Neural crest cell (in vitro differentiated cells): ENCODE measurements around the gene RFC2. TPM values are rescaled to one million over a fixed set of nuclear protein-coding genes. Genes with fewer than 3 reads are reported as not detected.

Source experiments
- DNase-seq: peaks from one replicate; pipeline ENCODE4 v3.0.0; 2021; ENCODE audit warnings: low read depth, mixed read lengths, low spot score
- H3K27ac Mint-ChIP-seq: one replicate; pipeline ENCODE4 v1.8.0; 2021; ENCODE audit warnings: mild to moderate bottlenecking, mixed read lengths; ENCODE audit not compliant: unreplicated experiment
- H3K27me3 Mint-ChIP-seq: 2 replicates; pipeline ENCODE4 v1.8.0; 2021; ENCODE audit warnings: low read depth, mild to moderate bottlenecking, mixed read lengths
- H3K36me3 Mint-ChIP-seq: 2 replicates; pipeline ENCODE4 v1.8.0; 2021; ENCODE audit warnings: low read depth, mild to moderate bottlenecking, mixed read lengths
- H3K4me1 Mint-ChIP-seq: 2 replicates; pipeline ENCODE4 v1.8.0; 2021; ENCODE audit warnings: mixed read lengths
- H3K4me3 Mint-ChIP-seq: one replicate; pipeline ENCODE4 v1.8.0; 2021; ENCODE audit warnings: mild to moderate bottlenecking, mixed read lengths
- H3K9me3 Mint-ChIP-seq: 2 replicates; pipeline ENCODE4 v1.8.0; 2021; ENCODE audit warnings: mixed read lengths
- CTCF ChIP-seq: fragments of 200-600 bp; sonication (generic); conservative IDR thresholded peaks from 2 replicates; pipeline ENCODE4 v1.5.0; 2021; ENCODE audit warnings: antibody characterized with exemption, mild to moderate bottlenecking
- total RNA-seq: library from RNA; stranded (reverse); gene quantifications from 2 replicates; pipeline ENCODE4 v1.2.1, GENCODE V29; 2021

The RFC2 gene
- total RNA-seq, 1 donor from 2014 or later = 77.0 TPM

- Mint-ChIP-seq H3K36me3 (peaks cover 8% of the 10 kb centered on the region), H3K9me3 (no peaks in the 10 kb centered on the region), H3K4me1 (no peaks in the 10 kb centered on the region), H3K4me3 (no peak overlapping the region), H3K27ac (no peak overlapping the region), H3K27me3 (no peaks in the 10 kb centered on the region)
- no peak for DNase-seq
- no peak for TF ChIP-seq CTCF
These were observed 66.1 kb downstream of the RFC2 start for GRCh38 chr7:74187915-74188675.

- Mint-ChIP-seq H3K9me3 (no peaks in the 10 kb centered on the region), H3K4me1 (peaks cover 7% of the 10 kb centered on the region), H3K27ac (no peak overlapping the region), H3K4me3 (no peak overlapping the region), H3K36me3 (peaks cover 6% of the 10 kb centered on the region), H3K27me3 (no peaks in the 10 kb centered on the region)
- no peak for DNase-seq
- no peak for TF ChIP-seq CTCF
These were observed 68.6 kb downstream of the RFC2 start for GRCh38 chr7:74185636-74186035.

GRCh38 chr7:74185016-74185415, 69.2 kb downstream of the RFC2 start:
- H3K4me3 Mint-ChIP-seq = no peak overlapping the region
- no peaks in the 10 kb centered on the region for H3K27me3 Mint-ChIP-seq
- no peak overlapping the region for H3K27ac Mint-ChIP-seq
- peaks cover 7% of the 10 kb centered on the region for H3K4me1 Mint-ChIP-seq
- TF ChIP-seq CTCF = no peak
- H3K36me3 Mint-ChIP-seq = peaks cover 3% of the 10 kb centered on the region
- DNase-seq = no peak
- H3K9me3 Mint-ChIP-seq = no peaks in the 10 kb centered on the region

- H3K9me3 Mint-ChIP-seq = no peaks in the 10 kb centered on the region
- peaks cover 4% of the 10 kb centered on the region for H3K36me3 Mint-ChIP-seq
- peak; percentile 45 for TF ChIP-seq CTCF
- H3K27ac Mint-ChIP-seq = no peak overlapping the region
- no peaks in the 10 kb centered on the region for H3K27me3 Mint-ChIP-seq
- H3K4me1 Mint-ChIP-seq = peaks cover 10% of the 10 kb centered on the region
- H3K4me3 Mint-ChIP-seq = no peak overlapping the region
- no peak for DNase-seq
These were observed 70.3 kb downstream of the RFC2 start for GRCh38 chr7:74183653-74184450.

- TF ChIP-seq CTCF = no peak
- Mint-ChIP-seq H3K36me3 (peaks cover 3% of the 10 kb centered on the region), H3K4me1 (peaks cover 13% of the 10 kb centered on the region), H3K27me3 (no peaks in the 10 kb centered on the region), H3K27ac (no peak overlapping the region), H3K9me3 (no peaks in the 10 kb centered on the region), H3K4me3 (no peak overlapping the region)
- DNase-seq = no peak
These were observed 71.1 kb downstream of the RFC2 start for GRCh38 chr7:74183142-74183541.
